NOMO-1 (cell line): ENCODE measurements around the gene ZNF740.
A peak's percentile ranks its signal among the peaks of the same experiment; 100 is the strongest.
"Not testable (repeated sequence)": the region's sequence is repeated elsewhere in the genome, so short reads cannot be mapped to it uniquely, and the experiment has no call there.

ENCODE experiments used
- DNase-seq, 2 experiments: peaks; one replicate each; lab custom pipeline; 2025; ENCODE audit not compliant: unreplicated experiment in 2 of 2; lab: John Stamatoyannopoulos, UW

Gene ZNF740, protein sequence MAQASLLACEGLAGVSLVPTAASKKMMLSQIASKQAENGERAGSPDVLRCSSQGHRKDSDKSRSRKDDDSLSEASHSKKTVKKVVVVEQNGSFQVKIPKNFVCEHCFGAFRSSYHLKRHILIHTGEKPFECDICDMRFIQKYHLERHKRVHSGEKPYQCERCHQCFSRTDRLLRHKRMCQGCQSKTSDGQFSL

GRCh38 chr12:53180220-53180930, at the start of gene ZNF740, which contains the start of gene CSAD:
TSS of gene ZNF740 (plus strand) at chr12:53180722. CDS start at chr12:53181984, 1,262 bp downstream.
TSS of gene CSAD (minus strand) at chr12:53180925. CDS start at chr12:53173470, 7,455 bp downstream.
- peak; percentile 94 to 96 for DNase-seq

DNA sequence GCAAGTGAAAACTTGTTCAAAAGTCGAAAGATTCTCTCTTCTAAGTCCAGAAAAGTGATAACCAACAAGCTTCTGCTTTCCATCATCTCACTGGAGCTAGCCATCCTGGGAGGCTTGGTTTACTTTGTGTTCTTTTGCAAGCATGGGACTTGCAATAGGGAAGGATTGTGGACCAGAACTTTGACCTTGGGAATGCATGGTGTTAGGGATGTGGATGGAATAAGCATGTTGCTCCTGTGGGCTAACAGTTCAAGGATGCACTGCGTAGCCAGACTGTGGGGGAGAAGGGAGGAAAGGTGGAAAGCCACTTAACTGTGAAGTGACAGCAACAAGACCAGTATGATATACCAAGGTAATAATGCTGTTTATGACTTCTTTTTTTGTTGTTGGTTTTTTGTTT, 48.7 kb upstream of the ZNF740 start:
- DNase-seq, result no peak

- DNase-seq, result no peak
Measured at GRCh38 chr12:53133722-53134121, 46.8 kb upstream of the ZNF740 start.

DNA sequence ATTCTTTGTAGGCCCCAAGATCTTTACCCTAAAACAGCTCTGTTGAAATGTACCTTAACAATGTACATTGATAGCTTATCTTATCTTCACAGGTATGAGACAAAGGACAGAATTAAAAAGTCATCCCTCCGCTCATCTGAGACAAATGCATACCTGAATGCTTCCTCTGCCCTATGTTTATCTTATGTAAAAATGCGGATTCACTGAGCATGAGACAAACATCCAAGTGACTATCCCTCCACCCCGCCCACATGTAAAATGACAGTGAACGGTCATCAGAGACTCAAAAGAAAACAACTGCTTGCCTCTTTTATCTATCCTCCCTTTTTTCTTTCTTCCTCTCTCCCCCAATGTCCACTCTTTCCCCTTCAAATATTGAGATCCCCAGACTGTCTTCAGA, 37.2 kb upstream of the ZNF740 start:
- DNase-seq, result no peak

GRCh38 chr12:53145383-53146260, 34.9 kb upstream of the ZNF740 start:
- no peak for DNase-seq

- no peak for DNase-seq
Measured at GRCh38 chr12:53147181-53147580, 33.3 kb upstream of the ZNF740 start.

DNA sequence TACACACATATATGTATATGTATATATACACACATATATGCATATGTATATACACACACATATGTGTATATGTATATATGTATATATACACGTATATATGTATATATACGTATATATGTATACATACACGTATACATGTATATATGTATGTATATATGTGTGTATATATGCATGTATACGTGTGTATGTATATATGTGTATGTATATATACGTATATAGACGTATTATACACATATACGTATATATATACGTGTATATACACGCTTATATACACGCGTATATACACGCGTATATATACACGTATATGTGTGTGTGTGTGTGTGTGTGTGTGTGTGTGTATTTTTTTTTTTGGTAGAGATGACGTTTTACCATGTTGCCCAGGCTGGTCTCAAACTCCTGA, 32.9 kb upstream of the ZNF740 start:
- DNase-seq, result no peak

- DNase-seq, result no peak
Measured at GRCh38 chr12:53151039-53151438, 29.5 kb upstream of the ZNF740 start.

GRCh38 chr12:53152390-53152789, 28.1 kb upstream of the ZNF740 start:
- DNase-seq, result no peak

DNA sequence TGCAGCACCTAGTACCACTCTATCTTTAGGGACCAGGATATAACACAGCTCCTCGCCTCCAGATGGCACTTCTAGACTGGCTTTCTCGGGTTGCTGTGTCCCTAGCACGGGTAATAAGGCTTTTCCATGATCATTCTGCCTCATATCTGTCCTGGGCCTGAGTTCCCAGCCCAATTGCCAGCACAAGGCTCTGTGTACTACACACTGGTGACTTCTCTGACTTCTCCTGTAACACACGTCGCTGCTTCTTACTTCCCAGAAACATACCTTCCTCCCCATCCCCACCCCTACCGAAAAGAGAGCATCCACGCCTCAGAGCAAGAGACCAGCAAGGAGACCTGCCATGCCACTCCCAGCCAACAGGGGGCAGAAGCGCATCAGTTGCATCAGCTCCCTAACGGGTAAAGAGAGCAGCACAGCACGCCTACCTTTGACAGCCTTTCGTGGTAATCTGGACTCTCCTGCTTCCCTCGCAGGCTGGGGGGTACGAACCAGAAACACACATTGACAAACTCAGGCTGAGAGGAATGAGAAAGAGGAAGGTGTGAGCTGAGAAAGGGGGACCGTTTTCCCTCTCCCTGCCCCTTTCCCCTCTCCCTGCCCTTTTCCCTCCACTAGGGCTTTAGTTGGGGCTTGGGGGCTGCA, 21.2 kb upstream of the ZNF740 start:
- DNase-seq, result peak; percentile 50 to 60

DNA sequence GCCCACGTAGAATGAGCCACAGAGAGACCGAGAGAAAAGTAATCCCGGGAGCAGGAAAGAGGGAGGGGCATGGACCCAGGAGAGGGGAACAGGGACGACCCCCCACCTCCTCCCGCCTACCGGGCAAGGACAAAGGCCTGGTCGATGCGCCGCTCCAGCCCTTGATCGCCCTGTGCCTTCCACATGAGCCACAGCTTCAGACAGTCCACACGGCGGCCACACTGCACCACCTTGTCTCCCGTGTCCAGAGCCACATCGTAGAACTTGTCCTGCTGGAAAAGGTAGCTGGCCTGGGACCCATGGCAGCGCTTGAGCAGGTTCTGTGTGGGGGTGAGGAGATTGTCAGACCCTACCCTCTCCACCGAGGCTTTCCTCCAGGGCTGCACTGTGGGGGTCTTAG, 20.5 kb upstream of the ZNF740 start:
- no peak for DNase-seq

- no peak for DNase-seq
Measured at GRCh38 chr12:53160673-53161072, 19.8 kb upstream of the ZNF740 start.

DNA sequence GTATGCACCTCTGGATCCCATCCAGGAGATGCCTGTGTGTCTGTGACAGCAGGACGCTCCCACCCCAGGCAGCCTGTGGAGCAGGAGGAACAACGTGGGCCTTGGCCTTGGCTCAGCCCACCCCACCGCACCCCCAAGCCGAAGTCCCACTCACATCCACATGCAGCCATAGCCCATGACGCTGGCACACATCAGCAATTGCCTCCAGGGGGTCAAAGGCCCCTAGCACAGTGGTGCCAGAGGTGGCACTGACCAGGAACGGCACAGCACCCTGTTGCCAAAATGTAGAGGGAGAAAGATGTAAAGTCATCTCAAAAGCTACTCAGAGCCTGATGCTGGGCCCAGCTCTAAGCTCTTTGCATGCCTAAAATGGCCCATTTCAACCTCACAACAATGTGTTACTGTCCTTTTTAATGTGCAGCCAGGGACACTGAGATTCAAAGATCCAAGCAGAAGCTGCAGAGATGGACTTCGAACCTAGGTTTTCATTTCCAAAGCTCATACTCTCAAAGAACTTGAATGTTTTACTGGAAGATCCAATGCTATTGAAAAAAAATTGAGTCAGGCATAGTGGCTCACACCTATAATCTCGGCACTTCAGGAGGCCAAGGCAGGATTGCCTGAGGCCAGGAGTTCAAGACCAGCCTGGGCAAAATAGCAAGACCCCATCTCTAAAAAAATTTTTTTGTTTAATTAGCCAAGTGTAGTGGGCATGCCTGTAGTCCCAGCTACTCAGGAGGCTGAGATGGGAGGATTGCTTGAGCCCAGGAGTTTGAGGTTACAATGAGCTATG, 19.2 kb upstream of the ZNF740 start:
- no peak for DNase-seq

DNA sequence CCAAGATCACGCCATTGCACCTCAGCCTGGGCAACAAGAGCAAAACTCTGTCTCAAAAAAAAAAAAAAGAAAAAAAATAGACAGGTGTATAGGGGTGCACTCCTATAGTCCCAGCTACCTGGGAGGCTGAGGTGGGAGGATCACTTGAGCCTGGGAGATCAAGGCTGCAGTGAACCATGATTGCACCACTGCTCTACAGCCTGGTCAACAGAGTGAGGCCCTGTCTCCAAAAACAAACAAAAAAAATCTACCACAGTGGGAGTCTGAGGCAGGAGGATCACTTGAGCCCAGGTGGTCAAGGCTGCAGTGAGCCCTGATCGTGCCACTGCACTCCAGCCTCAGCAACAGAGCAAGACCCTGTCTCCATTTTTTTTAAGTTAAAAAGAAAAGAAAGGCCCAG, 17.5 kb upstream of the ZNF740 start:
- not testable (repeated sequence) for DNase-seq

DNA sequence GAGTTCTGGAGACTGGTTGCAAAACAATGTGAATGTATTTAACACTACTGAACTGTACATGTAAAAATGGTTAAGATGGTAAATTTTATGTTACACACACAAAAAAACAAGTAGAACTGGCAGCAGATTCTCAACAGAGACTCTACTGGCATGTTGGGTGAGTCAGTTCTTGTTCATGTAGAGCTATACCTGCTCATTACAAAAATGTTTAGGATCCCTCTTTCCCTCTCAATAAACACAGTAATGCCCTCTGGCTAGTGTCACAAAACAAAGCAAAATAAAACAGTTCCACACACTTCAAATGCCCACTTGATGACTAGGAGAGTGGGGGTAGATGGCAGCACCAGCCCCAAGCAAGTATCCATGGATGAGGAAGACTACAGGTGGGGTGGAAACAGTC, 13.7 kb upstream of the ZNF740 start:
- no peak for DNase-seq

DNA sequence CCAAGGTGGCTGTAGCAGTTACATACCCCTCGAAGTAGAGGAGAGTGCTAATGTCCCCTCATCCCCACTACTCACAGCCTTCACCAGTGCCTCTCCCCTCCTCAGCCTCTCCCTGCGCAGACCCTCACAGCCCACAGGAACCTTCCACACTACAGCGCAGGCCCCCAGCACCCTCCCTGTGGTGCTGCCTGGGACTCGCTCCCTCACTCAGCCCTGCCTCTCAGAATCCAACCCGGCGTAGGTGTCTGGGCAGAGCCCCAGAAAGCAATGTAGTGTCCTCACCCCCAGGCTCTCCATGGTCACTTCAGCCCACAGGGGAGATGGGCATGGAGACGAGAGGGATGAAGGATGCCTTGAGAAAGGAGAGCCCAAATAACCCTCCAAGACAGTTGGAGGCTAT, 10.9 kb upstream of the ZNF740 start:
- DNase-seq, result no peak

DNA sequence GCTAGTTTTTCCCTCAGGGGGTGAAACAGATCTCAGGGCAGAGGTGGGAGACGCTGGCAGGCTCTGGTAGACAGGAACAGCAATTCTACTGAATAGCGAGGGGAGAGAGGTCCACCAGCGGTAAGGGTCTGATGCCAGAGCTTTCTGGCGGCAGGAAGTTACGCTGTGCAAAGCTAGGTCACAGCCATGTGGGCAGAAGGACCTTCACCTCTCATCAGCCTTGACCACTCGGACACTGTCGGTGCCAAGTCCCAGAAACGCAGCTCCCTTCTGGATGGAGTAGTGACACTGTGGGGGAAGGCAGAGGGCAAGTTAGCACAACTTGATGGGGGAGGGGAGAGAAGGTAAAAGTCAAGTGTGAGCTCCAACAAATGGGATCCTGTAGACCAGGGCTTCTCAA, 10.3 kb upstream of the ZNF740 start:
- no peak for DNase-seq

GRCh38 chr12:53170876-53171724, 9.4 kb upstream of the ZNF740 start:
- no peak for DNase-seq

GRCh38 chr12:53171725-53172329, 8.7 kb upstream of the ZNF740 start:
- DNase-seq, result no peak
